SH-SY5Y (cell line): ENCODE results near the gene GPT2.

Experiments used
- GATA2 ChIP-seq: IDR thresholded peaks from 2 replicates; pipeline ENCODE4 v1.6.1; 2011; ENCODE audit warnings: mild to moderate bottlenecking, low read depth, low read length
- GATA3 ChIP-seq: IDR thresholded peaks from 2 replicates; pipeline ENCODE4 v1.6.1; 2011; ENCODE audit warnings: low read depth, mild to moderate bottlenecking, low read length, moderate library complexity

The GPT2 gene

GRCh38 chr16:46949241-46949892, 65.2 kb downstream of the GPT2 start:
- TF ChIP-seq GATA2 (no peak), GATA3 (no peak)

- TF ChIP-seq GATA3 (no peak), GATA2 (no peak)
These were observed 65.8 kb downstream of the GPT2 start for GRCh38 chr16:46950009-46950408.

GRCh38 chr16:46954562-46954961, 70.4 kb downstream of the GPT2 start:
- TF ChIP-seq GATA3 (no peak), GATA2 (no peak)

- TF ChIP-seq GATA3 (no peak), GATA2 (no peak)
These were observed 77.5 kb downstream of the GPT2 start for GRCh38 chr16:46961373-46962353.

GRCh38 chr16:46962629-46963028, 78.5 kb downstream of the GPT2 start:
- TF ChIP-seq GATA3 (no peak), GATA2 (no peak)

- TF ChIP-seq GATA2 (no peak), GATA3 (no peak)
These were observed 83.9 kb downstream of the GPT2 start for GRCh38 chr16:46968063-46968435.

GRCh38 chr16:46970089-46970488, 85.9 kb downstream of the GPT2 start:
- no peak for TF ChIP-seq GATA3
- TF ChIP-seq GATA2: no peak

GRCh38 chr16:46971271-46971670, 87.1 kb downstream of the GPT2 start:
- TF ChIP-seq GATA3 (no peak), GATA2 (no peak)

GRCh38 chr16:46972429-46973206, 88.5 kb downstream of the GPT2 start:
- no peak for TF ChIP-seq GATA2
- TF ChIP-seq GATA3: no peak

GRCh38 chr16:46973207-46973995, 89.2 kb downstream of the GPT2 start, which contains the start of gene DNAJA2:
TSS of gene DNAJA2 (minus strand) at chr16:46973674. CDS start at chr16:46973572, 102 bp downstream.
- no peak for TF ChIP-seq GATA2
- no peak for TF ChIP-seq GATA3

GRCh38 chr16:46973996-46974324, 89.8 kb downstream of the GPT2 start:
- TF ChIP-seq GATA3 (no peak), GATA2 (no peak)

GRCh38 chr16:46974352-46974751, 90.2 kb downstream of the GPT2 start:
- no peak for TF ChIP-seq GATA2
- TF ChIP-seq GATA3: no peak

GRCh38 chr16:46975165-46975564, 91.0 kb downstream of the GPT2 start:
- TF ChIP-seq GATA3 (no peak), GATA2 (no peak)

GRCh38 chr16:46975908-46976470, 91.8 kb downstream of the GPT2 start:
- no peak for TF ChIP-seq GATA2
- TF ChIP-seq GATA3: no peak
